H4 (cell line): ENCODE results near the gene SLC26A4. TPM values are rescaled to one million over a fixed set of nuclear protein-coding genes. Genes with fewer than 3 reads are reported as not detected.
A peak's percentile ranks its signal among the peaks of the same experiment; 100 is the strongest.
"Not testable (repeated sequence)": the region's sequence is repeated elsewhere in the genome, so short reads cannot be mapped to it uniquely, and the experiment has no call there.

Experiments used
- DNase-seq: peaks from one replicate; pipeline ENCODE4 v3.0.0-alpha.2; 2015; ENCODE audit warnings: low spot score
- total RNA-seq: library from RNA; depleted of rRNA; stranded (reverse); fragments of >200 nt; shearing (Covaris generic); gene quantifications from 2 replicates; pipeline ENCODE4 v1.2.3, GENCODE V29; 2014; rRNA removed

The SLC26A4 gene
- total RNA-seq, result 0.06 and 0.19 TPM in 2 replicates

- DNase-seq, result no peak
Observed at GRCh38 chr7:107660381-107661080, at the start of gene SLC26A4. TSS of gene SLC26A4 (plus strand) at chr7:107660828. CDS start at chr7:107661642, 814 bp downstream.

- DNase-seq, result no peak
Observed at GRCh38 chr7:107613439-107613838, 47.2 kb upstream of the SLC26A4 start.

- no peak for DNase-seq
Observed at GRCh38 chr7:107613948-107614347, 46.7 kb upstream of the SLC26A4 start.

GRCh38 chr7:107614425-107614824 lies 46.2 kb upstream of the SLC26A4 start:
- peak; percentile 50 for DNase-seq

GRCh38 chr7:107615910-107616680 lies 44.5 kb upstream of the SLC26A4 start:
- DNase-seq, result no peak

GRCh38 chr7:107622429-107622828 lies 38.2 kb upstream of the SLC26A4 start:
- DNase-seq, result peak; percentile 16

- no peak for DNase-seq
Observed at GRCh38 chr7:107622894-107623293, 37.7 kb upstream of the SLC26A4 start.

GRCh38 chr7:107627002-107627401 lies 33.6 kb upstream of the SLC26A4 start:
- DNase-seq, result no peak

GRCh38 chr7:107628461-107629064 lies 32.1 kb upstream of the SLC26A4 start:
- DNase-seq, result no peak

GRCh38 chr7:107630342-107630741 lies 30.3 kb upstream of the SLC26A4 start:
- no peak for DNase-seq

- no peak for DNase-seq
Observed at GRCh38 chr7:107631588-107632491, 28.8 kb upstream of the SLC26A4 start.

GRCh38 chr7:107632492-107632865 lies 28.1 kb upstream of the SLC26A4 start:
- DNase-seq, result no peak

- DNase-seq, result no peak
Observed at GRCh38 chr7:107638594-107638993, 22.0 kb upstream of the SLC26A4 start.

GRCh38 chr7:107639070-107639469 lies 21.6 kb upstream of the SLC26A4 start:
- not testable (repeated sequence) for DNase-seq

GRCh38 chr7:107641676-107642075 lies 19.0 kb upstream of the SLC26A4 start:
- no peak for DNase-seq

GRCh38 chr7:107642501-107642900 lies 18.1 kb upstream of the SLC26A4 start:
- no peak for DNase-seq

- peak; percentile 51 for DNase-seq
Observed at GRCh38 chr7:107643407-107643806, 17.2 kb upstream of the SLC26A4 start.

- DNase-seq, result no peak
Observed at GRCh38 chr7:107643938-107644308, 16.7 kb upstream of the SLC26A4 start.

GRCh38 chr7:107644309-107644974 lies 16.2 kb upstream of the SLC26A4 start:
- DNase-seq, result no peak

GRCh38 chr7:107652642-107653041 lies 8.0 kb upstream of the SLC26A4 start:
- DNase-seq, result no peak

GRCh38 chr7:107658467-107658866 lies 2.2 kb upstream of the SLC26A4 start:
- no peak for DNase-seq
